IgD-negative memory B cell (primary cell): ENCODE results near the gene KRTAP12-4. TPM values are rescaled to one million over a fixed set of nuclear protein-coding genes. Genes with fewer than 3 reads are reported as not detected.
"Not testable (repeated sequence)": the region's sequence is repeated elsewhere in the genome, so short reads cannot be mapped to it uniquely, and the experiment has no call there.

ENCODE experiments used
- H3K27ac Mint-ChIP-seq, 3 donors: one replicate each; pipeline ENCODE4 v1.8.0; 2020 to 2022; ENCODE audit warnings: mild to moderate bottlenecking in 3 of 3, mixed read lengths in 3 of 3, moderate library complexity in 1 of 3
- H3K27me3 Mint-ChIP-seq: one replicate; pipeline ENCODE4 v1.8.0; 2021; ENCODE audit warnings: mixed read lengths
- H3K36me3 Mint-ChIP-seq: one replicate; pipeline ENCODE4 v1.8.0; 2020; ENCODE audit warnings: mild to moderate bottlenecking, mixed read lengths
- H3K4me1 Mint-ChIP-seq, 3 donors: one replicate each; pipeline ENCODE4 v1.8.0; 2020 to 2022; ENCODE audit warnings: mixed read lengths in 3 of 3, mild to moderate bottlenecking in 1 of 3
- H3K4me3 Mint-ChIP-seq, 4 donors: one replicate each; pipeline ENCODE4 v1.8.0; 2020 to 2022; ENCODE audit warnings: mild to moderate bottlenecking in 4 of 4, mixed read lengths in 4 of 4, moderate library complexity in 3 of 4
- H3K9me3 Mint-ChIP-seq, 3 donors: one replicate each; pipeline ENCODE4 v1.8.0; 2020 to 2021; ENCODE audit warnings: mixed read lengths in 3 of 3, mild to moderate bottlenecking in 1 of 3
- polyA plus RNA-seq: library from polyadenylated mRNA; unstranded; fragments of 300-500 nt; fragmentation: Illumina TruSeq; gene quantifications from one replicate; pipeline ENCODE4 v1.2.3, GENCODE V29; 2021

The KRTAP12-4 gene
- polyA plus RNA-seq, 1 donor from 2014 or later = not detected

- H3K36me3 Mint-ChIP-seq = peaks cover 5% of the 10 kb centered on the region
- peak overlapping the region in 1 of 4 donors; percentile 47 for H3K4me3 Mint-ChIP-seq
- no peak overlapping the region for H3K27ac Mint-ChIP-seq
- H3K9me3 Mint-ChIP-seq = peaks cover 3 to 22% (median 17%) of the 10 kb centered on the region in 3 donors
- peaks cover 27% of the 10 kb centered on the region for H3K27me3 Mint-ChIP-seq
- H3K4me1 Mint-ChIP-seq = peaks cover 7 to 8% (median 8%) of the 10 kb centered on the region in 3 donors
Observed at GRCh38 chr21:44653123-44653522, 1.3 kb downstream of the KRTAP12-4 start.

GRCh38 chr21:44650973-44651675 lies 3.3 kb downstream of the KRTAP12-4 start:
- peaks cover under 1% of the 10 kb centered on the region for H3K36me3 Mint-ChIP-seq
- peak overlapping the region in 1 of 3 donors; percentile 5 for H3K27ac Mint-ChIP-seq
- H3K9me3 Mint-ChIP-seq = peaks cover 0 to 9% (median 1%) of the 10 kb centered on the region in 3 donors
- no peaks in the 10 kb centered on the region for H3K4me1 Mint-ChIP-seq
- peaks cover 21% of the 10 kb centered on the region for H3K27me3 Mint-ChIP-seq
- no peak overlapping the region for H3K4me3 Mint-ChIP-seq

GRCh38 chr21:44650265-44650972 lies 4.0 kb downstream of the KRTAP12-4 start:
- Mint-ChIP-seq H3K4me3 (no peak overlapping the region), H3K9me3 (peaks cover 0 to 3% (median 0%) of the 10 kb centered on the region in 3 donors), H3K36me3 (no peaks in the 10 kb centered on the region), H3K4me1 (no peaks in the 10 kb centered on the region), H3K27ac (peak overlapping the region in 1 of 3 donors; percentile 71), H3K27me3 (peaks cover 19% of the 10 kb centered on the region)

- H3K36me3 Mint-ChIP-seq = peaks cover 3% of the 10 kb centered on the region
- H3K4me1 Mint-ChIP-seq = no peaks in the 10 kb centered on the region
- H3K27ac Mint-ChIP-seq = no peak overlapping the region
Observed at GRCh38 chr21:44649521-44650100, 4.8 kb downstream of the KRTAP12-4 start.

GRCh38 chr21:44648557-44649311 lies 5.7 kb downstream of the KRTAP12-4 start:
- Mint-ChIP-seq H3K4me3 (no peak overlapping the region), H3K4me1 (no peaks in the 10 kb centered on the region), H3K27ac (no peak overlapping the region), H3K36me3 (peaks cover 5% of the 10 kb centered on the region), H3K9me3 (peaks cover 7 to 14% (median 7%) of the 10 kb centered on the region in 3 donors), H3K27me3 (peaks cover 17% of the 10 kb centered on the region)

More at GRCh38 chr21:44649521-44650100, 4.8 kb downstream of the KRTAP12-4 start:
- peaks cover 4 to 8% (median 6%) of the 10 kb centered on the region in 3 donors for H3K9me3 Mint-ChIP-seq
- peaks cover 18% of the 10 kb centered on the region for H3K27me3 Mint-ChIP-seq
- no peak overlapping the region for H3K4me3 Mint-ChIP-seq

- Mint-ChIP-seq H3K4me3 (no peak overlapping the region), H3K27ac (no peak overlapping the region), H3K4me1 (no peaks in the 10 kb centered on the region), H3K9me3 (peaks cover 10 to 25% (median 10%) of the 10 kb centered on the region in 3 donors), H3K36me3 (peaks cover 5% of the 10 kb centered on the region), H3K27me3 (peaks cover 17% of the 10 kb centered on the region)
Observed at GRCh38 chr21:44647222-44647552, 7.3 kb downstream of the KRTAP12-4 start.

GRCh38 chr21:44646366-44647221 lies 7.9 kb downstream of the KRTAP12-4 start, which contains the start of gene KRTAP10-11:
KRTAP10-11 (plus strand) TSS chr21:44646414; CDS start chr21:44646459, 45 bp downstream.
- Mint-ChIP-seq H3K4me3 (peak within 1 kb of the TSS in 2 of 4 donors; percentile 65 to 82), H3K9me3 (peaks cover 10 to 26% (median 10%) of the 10 kb centered on the region in 3 donors), H3K27me3 (peaks cover 17% of the 10 kb centered on the region)
- H3K4me1 Mint-ChIP-seq, H3K36me3 Mint-ChIP-seq, H3K27ac Mint-ChIP-seq: not testable (repeated sequence)

GRCh38 chr21:44644878-44645277 lies 9.6 kb downstream of the KRTAP12-4 start:
- Mint-ChIP-seq H3K27ac (no peak overlapping the region), H3K36me3 (peaks cover 5% of the 10 kb centered on the region), H3K4me1 (peaks cover 0 to 1% (median 0%) of the 10 kb centered on the region in 3 donors), H3K4me3 (no peak overlapping the region), H3K27me3 (peaks cover 12% of the 10 kb centered on the region), H3K9me3 (peaks cover 10 to 34% (median 14%) of the 10 kb centered on the region in 3 donors)

GRCh38 chr21:44643741-44644310 lies 10.6 kb downstream of the KRTAP12-4 start:
- H3K27ac Mint-ChIP-seq = no peak overlapping the region
- H3K4me1 Mint-ChIP-seq = peaks cover 0 to 1% (median 0%) of the 10 kb centered on the region in 3 donors
- peaks cover 12 to 35% (median 16%) of the 10 kb centered on the region in 3 donors for H3K9me3 Mint-ChIP-seq
- peak overlapping the region in 1 of 4 donors; percentile 13 for H3K4me3 Mint-ChIP-seq
- H3K27me3 Mint-ChIP-seq = peaks cover 18% of the 10 kb centered on the region
- H3K36me3 Mint-ChIP-seq = peaks cover 5% of the 10 kb centered on the region

GRCh38 chr21:44640761-44641160 lies 13.7 kb downstream of the KRTAP12-4 start:
- H3K27ac Mint-ChIP-seq = no peak overlapping the region

GRCh38 chr21:44639331-44639655 lies 15.2 kb downstream of the KRTAP12-4 start:
- Mint-ChIP-seq H3K27me3 (peaks cover 14% of the 10 kb centered on the region), H3K4me1 (peaks cover 0 to 1% (median 0%) of the 10 kb centered on the region in 3 donors), H3K9me3 (peaks cover 6 to 27% (median 12%) of the 10 kb centered on the region in 3 donors), H3K36me3 (peaks cover 1% of the 10 kb centered on the region), H3K27ac (no peak overlapping the region), H3K4me3 (no peak overlapping the region)

More at GRCh38 chr21:44640761-44641160, 13.7 kb downstream of the KRTAP12-4 start:
- peaks cover 0 to 1% (median 0%) of the 10 kb centered on the region in 3 donors for H3K4me1 Mint-ChIP-seq
- no peak overlapping the region for H3K4me3 Mint-ChIP-seq
- H3K27me3 Mint-ChIP-seq = peaks cover 14% of the 10 kb centered on the region
- H3K9me3 Mint-ChIP-seq = peaks cover 12 to 35% (median 16%) of the 10 kb centered on the region in 3 donors
- H3K36me3 Mint-ChIP-seq = peaks cover 5% of the 10 kb centered on the region

GRCh38 chr21:44638506-44639330 lies 15.7 kb downstream of the KRTAP12-4 start:
- H3K4me1 Mint-ChIP-seq, H3K36me3 Mint-ChIP-seq, H3K27ac Mint-ChIP-seq, H3K4me3 Mint-ChIP-seq: not testable (repeated sequence)
- Mint-ChIP-seq H3K9me3 (peaks cover 5 to 21% (median 12%) of the 10 kb centered on the region in 3 donors), H3K27me3 (peaks cover 14% of the 10 kb centered on the region)

- H3K27ac Mint-ChIP-seq, H3K4me3 Mint-ChIP-seq, H3K36me3 Mint-ChIP-seq, H3K4me1 Mint-ChIP-seq: not testable (repeated sequence)
- peaks cover 2 to 18% (median 11%) of the 10 kb centered on the region in 3 donors for H3K9me3 Mint-ChIP-seq
- peaks cover 14% of the 10 kb centered on the region for H3K27me3 Mint-ChIP-seq
Observed at GRCh38 chr21:44637851-44638348, 16.6 kb downstream of the KRTAP12-4 start.
